Loucy (cell line): ENCODE data around the gene HABP2.

Experiments used
- H2AFZ ChIP-seq: fragments of 200-600 bp; sonication (generic); 2 replicates; pipeline ENCODE4 v1.6.0; 2016; ENCODE audit warnings: antibody characterized with exemption, mild to moderate bottlenecking, low read length, moderate library complexity
- H3F3A ChIP-seq: fragments of 200-600 bp; 2 replicates; pipeline ENCODE4 v1.6.0; 2016; ENCODE audit warnings: antibody characterized with exemption, low read depth, mild to moderate bottlenecking
- H3K27me3 ChIP-seq: fragments of 200-600 bp; sonication (generic); 2 replicates; pipeline ENCODE4 v1.6.1; 2014; ENCODE audit warnings: low read length, mild to moderate bottlenecking; ENCODE audit not compliant: insufficient read depth, poor library complexity, severe bottlenecking
- H3K36me3 ChIP-seq: fragments of 200-600 bp; sonication (generic); 2 replicates; pipeline ENCODE4 v1.6.1; 2016; ENCODE audit warnings: low read length; ENCODE audit not compliant: insufficient read depth
- H3K4me1 ChIP-seq: fragments of 200-600 bp; sonication (generic); 2 replicates; pipeline ENCODE4 v1.5.1; 2014; ENCODE audit warnings: low read length, mild to moderate bottlenecking; ENCODE audit not compliant: insufficient read depth, poor library complexity, severe bottlenecking
- H3K4me2 ChIP-seq: fragments of 200-600 bp; sonication (generic); 2 replicates; pipeline ENCODE4 v1.6.0; 2014; ENCODE audit warnings: antibody characterized with exemption, low read length, low read depth, mild to moderate bottlenecking; ENCODE audit not compliant: poor library complexity, severe bottlenecking
- H3K4me3 ChIP-seq: fragments of 200-600 bp; sonication (generic); 2 replicates; pipeline ENCODE4 v1.5.1; 2014; ENCODE audit warnings: low read length, mild to moderate bottlenecking, mixed read lengths; ENCODE audit not compliant: poor library complexity, severe bottlenecking
- H3K79me2 ChIP-seq: fragments of 200-600 bp; sonication (generic); 2 replicates; pipeline ENCODE4 v1.6.1; 2014; ENCODE audit warnings: low read length; ENCODE audit not compliant: insufficient read depth
- H3K9ac ChIP-seq: fragments of 200-600 bp; sonication (generic); 2 replicates; pipeline ENCODE4 v1.6.0; 2014; ENCODE audit warnings: mild to moderate bottlenecking, low read depth, low read length, moderate library complexity; ENCODE audit not compliant: poor library complexity, severe bottlenecking
- H3K9me2 ChIP-seq: fragments of 200-600 bp; sonication (generic); replicated peaks from 2 replicates; pipeline ENCODE4 v1.6.1; 2016; ENCODE audit warnings: low read depth, low read length, mixed read lengths
- H3K9me3 ChIP-seq: fragments of 200-600 bp; sonication (generic); 2 replicates; pipeline ENCODE4 v1.6.1; 2014; ENCODE audit warnings: mild to moderate bottlenecking, antibody characterized with exemption, low read length, low read depth; ENCODE audit not compliant: insufficient read depth
- H4K20me1 ChIP-seq: fragments of 200-600 bp; sonication (generic); 2 replicates; pipeline ENCODE4 v1.6.0; 2014; ENCODE audit warnings: antibody characterized with exemption, low read length, mild to moderate bottlenecking; ENCODE audit not compliant: insufficient read depth, poor library complexity, severe bottlenecking
- EZH2phosphoT487 ChIP-seq: fragments of 200-600 bp; IDR thresholded peaks from 2 replicates; pipeline ENCODE4 v1.6.1; 2018; ENCODE audit warnings: antibody characterized with exemption, mild to moderate bottlenecking, moderate library complexity, borderline replicate concordance
- TF ChIP-seq, protein P1 (sequence below): fragments of 200-600 bp; sonication (generic); conservative IDR thresholded peaks from 2 replicates; pipeline ENCODE4 v1.5.1; 2014; ENCODE audit warnings: mild to moderate bottlenecking, antibody characterized with exemption, low read length

Gene HABP2

DNA sequence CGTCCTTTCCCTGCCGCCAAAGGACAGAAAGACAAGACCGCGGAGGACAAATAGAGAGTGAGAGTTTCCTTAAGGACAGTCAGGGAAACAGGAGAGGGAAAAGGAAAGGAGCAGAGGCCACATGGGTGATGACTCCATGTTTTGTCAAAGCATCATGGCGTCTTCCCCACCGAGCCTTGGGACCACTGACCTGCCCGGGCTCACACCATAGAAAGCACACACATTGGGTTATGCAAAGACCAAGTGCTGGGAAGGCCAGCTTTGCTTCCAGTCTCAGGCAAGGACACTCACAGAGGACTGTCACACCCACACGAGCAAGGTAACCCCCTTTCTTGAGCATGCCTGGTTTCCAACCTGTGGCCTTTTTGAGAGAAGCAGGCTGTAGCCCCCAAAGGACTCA, 23.3 kb upstream of the HABP2 start:
- Histone ChIP-seq H3K4me2 (no peak overlapping the region), H2AFZ (no peak overlapping the region), H3K36me3 (no peaks in the 10 kb centered on the region), H3K9ac (no peak overlapping the region), H3K27me3 (no peaks in the 10 kb centered on the region), H3F3A (no peaks in the 10 kb centered on the region), H3K4me3 (no peak overlapping the region), H3K9me3 (no peaks in the 10 kb centered on the region), H4K20me1 (no peaks in the 10 kb centered on the region), H3K79me2 (no peaks in the 10 kb centered on the region), H3K4me1 (peaks cover 8% of the 10 kb centered on the region), H3K9me2 (no peaks in the 10 kb centered on the region)
- TF ChIP-seq EZH2phosphoT487, result no peak
- TF ChIP-seq, protein P1, sequence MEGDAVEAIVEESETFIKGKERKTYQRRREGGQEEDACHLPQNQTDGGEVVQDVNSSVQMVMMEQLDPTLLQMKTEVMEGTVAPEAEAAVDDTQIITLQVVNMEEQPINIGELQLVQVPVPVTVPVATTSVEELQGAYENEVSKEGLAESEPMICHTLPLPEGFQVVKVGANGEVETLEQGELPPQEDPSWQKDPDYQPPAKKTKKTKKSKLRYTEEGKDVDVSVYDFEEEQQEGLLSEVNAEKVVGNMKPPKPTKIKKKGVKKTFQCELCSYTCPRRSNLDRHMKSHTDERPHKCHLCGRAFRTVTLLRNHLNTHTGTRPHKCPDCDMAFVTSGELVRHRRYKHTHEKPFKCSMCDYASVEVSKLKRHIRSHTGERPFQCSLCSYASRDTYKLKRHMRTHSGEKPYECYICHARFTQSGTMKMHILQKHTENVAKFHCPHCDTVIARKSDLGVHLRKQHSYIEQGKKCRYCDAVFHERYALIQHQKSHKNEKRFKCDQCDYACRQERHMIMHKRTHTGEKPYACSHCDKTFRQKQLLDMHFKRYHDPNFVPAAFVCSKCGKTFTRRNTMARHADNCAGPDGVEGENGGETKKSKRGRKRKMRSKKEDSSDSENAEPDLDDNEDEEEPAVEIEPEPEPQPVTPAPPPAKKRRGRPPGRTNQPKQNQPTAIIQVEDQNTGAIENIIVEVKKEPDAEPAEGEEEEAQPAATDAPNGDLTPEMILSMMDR, result no peak

DNA sequence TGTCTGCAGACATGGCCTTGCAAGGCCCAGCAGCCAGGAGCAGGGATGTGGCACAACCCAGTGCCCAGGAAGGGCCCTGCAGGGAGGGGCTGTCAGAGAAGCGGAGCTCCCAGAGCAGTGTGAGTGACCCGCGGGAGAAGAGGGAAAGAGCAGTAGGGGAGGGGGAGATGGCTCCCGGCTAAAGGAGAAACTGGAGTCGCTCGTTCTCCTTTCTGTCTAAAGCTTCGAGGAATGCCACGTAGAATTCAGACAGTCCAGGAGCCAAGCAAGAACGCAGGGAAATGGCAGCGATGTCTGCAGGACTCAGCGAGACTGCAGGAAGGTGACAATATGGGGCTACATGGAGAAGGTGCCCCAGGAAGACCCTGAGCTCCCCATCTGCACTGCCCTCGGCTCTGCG, 22.4 kb upstream of the HABP2 start:
- H3K36me3 ChIP-seq, result no peaks in the 10 kb centered on the region
- no peaks in the 10 kb centered on the region for H3F3A ChIP-seq
- H4K20me1 ChIP-seq, result no peaks in the 10 kb centered on the region
- no peaks in the 10 kb centered on the region for H3K9me2 ChIP-seq
- no peak overlapping the region for H2AFZ ChIP-seq
- no peak overlapping the region for H3K9ac ChIP-seq
- no peak overlapping the region for H3K4me3 ChIP-seq
- H3K27me3 ChIP-seq, result no peaks in the 10 kb centered on the region
- H3K9me3 ChIP-seq, result no peaks in the 10 kb centered on the region
- TF ChIP-seq, protein P1, result no peak
- TF ChIP-seq EZH2phosphoT487, result no peak
- no peaks in the 10 kb centered on the region for H3K79me2 ChIP-seq
- H3K4me2 ChIP-seq, result no peak overlapping the region
- H3K4me1 ChIP-seq, result peaks cover 12% of the 10 kb centered on the region

DNA sequence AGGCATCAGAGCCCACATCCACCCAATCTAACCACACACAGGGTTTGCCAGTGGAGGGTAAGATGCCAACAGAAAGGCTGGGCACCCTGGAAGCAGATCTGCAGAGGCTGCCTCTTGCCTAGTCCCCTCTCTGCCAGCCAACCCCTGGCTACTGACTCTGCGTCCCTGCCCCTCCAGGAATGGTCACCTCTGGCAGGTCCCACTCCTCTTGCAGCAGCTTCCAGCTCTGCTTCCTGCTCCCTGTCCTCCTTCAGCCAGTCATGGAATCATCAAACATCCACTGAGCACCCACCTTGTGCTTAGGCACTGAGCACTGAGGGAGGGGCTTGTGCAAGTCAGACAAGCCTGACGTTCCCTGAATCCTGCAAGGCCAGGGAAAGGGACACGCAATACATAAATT, 20.1 kb upstream of the HABP2 start:
- Histone ChIP-seq H3F3A (no peaks in the 10 kb centered on the region), H3K27me3 (no peaks in the 10 kb centered on the region), H3K9me2 (no peaks in the 10 kb centered on the region), H3K4me1 (peaks cover 12% of the 10 kb centered on the region), H3K36me3 (no peaks in the 10 kb centered on the region), H3K79me2 (no peaks in the 10 kb centered on the region), H2AFZ (no peak overlapping the region), H3K9ac (no peak overlapping the region), H3K4me2 (no peak overlapping the region), H4K20me1 (no peaks in the 10 kb centered on the region), H3K4me3 (no peak overlapping the region), H3K9me3 (no peaks in the 10 kb centered on the region)
- TF ChIP-seq, protein P1, result no peak
- TF ChIP-seq EZH2phosphoT487, result no peak
